Measurements from ENCODE around the gene FUT2.

FUT2 gene

DNA sequence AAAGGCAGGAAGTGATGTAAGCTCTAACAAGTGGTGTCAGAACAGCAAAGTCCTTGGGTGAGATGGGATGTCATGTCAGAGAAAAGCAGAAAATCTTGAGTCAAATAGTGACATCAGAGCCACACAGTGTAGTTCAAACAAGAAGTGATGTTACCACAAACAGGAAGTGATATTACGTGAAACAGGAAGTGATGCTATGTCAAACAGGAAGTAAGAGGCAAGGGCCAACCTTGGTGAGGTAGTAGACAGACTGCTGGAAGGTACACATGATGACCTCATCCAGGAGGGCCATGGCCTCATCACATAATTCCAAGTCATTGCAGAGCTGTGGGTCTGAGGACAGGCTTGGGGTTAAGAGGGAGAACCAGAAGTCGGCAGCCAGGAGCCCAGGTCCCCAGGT is 30.8 kb downstream of the FUT2 start:
- DNase-seq (ENCODE audit: low spot score), result no peak

DNA sequence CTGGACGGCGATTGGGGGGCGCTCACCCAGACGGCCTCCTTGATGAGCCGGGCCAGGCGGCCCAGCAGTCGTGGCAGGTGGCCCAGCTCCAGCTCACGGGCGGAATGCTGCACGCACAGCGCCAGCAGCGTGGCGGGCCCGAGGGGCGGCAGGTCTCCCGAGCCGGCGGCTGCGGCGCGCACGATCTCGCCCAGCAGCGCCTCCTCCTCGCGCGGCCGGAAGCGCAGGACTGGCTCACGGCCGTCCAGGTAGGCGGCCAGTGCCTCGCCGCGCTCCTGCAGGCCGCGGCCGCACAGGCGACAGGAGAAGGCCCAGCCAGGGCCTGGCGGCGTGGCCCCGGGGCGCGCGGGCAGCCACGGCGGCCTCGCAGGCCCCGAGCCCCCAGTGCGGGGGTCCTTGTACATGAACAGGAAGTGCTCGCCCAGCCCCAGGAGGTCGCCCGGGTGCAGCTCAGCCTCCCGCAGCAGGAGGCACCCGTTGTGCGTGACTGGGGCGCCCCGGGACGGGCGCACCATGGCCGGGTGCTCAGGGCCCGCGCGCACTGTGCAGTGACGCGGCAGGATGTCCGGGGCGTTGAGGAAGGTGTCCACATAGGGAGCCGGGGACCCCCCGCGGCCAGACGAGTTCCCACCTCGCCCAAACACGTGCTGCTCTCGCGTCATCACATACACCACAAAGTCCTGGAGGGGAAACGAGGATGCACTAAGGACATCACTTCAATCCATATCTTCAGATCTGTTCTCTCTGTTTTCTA is 33.3 kb downstream of the FUT2 start:
- DNase-seq (ENCODE audit: low spot score), result no peak

DNA sequence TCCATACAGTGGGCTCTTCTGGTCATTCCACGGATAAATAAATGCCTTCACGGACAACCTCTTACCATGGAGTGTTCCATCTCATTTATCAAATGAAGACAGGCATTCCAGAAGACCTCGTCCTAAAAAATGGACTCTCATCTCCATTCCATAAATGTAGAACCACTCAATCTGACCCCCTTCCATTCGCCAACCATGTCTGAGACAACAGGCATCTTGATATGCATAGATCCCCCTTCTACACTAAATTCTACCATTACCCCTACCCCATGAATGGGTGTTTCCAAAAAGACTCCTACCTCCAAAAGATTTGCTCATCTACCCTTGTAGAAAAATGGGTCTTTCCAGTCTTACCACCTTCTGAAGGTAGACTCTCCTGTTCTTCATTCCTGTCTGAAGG is 35.7 kb downstream of the FUT2 start:
- DNase-seq (ENCODE audit: low spot score), result no peak

DNA sequence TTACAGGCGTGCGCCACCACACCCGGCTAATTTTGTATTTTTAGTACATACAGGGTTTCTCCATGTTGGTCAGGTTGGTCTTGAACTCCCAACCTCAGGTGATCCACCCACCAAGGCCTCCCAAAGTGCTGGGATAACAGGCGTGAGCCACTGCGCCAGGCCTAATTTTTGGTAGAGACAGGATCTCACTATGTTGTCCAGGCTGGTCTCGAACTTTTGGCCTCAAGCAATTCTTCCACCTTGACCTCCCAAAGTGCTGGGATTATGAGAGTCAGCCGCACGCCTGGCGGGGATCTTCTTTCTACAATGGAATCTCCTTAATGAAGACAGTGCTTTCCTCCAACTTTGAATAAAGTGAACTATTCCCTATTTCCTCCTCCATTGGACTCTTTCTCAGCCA is 38.9 kb downstream of the FUT2 start:
- no peak for DNase-seq (ENCODE audit: low spot score)

DNA sequence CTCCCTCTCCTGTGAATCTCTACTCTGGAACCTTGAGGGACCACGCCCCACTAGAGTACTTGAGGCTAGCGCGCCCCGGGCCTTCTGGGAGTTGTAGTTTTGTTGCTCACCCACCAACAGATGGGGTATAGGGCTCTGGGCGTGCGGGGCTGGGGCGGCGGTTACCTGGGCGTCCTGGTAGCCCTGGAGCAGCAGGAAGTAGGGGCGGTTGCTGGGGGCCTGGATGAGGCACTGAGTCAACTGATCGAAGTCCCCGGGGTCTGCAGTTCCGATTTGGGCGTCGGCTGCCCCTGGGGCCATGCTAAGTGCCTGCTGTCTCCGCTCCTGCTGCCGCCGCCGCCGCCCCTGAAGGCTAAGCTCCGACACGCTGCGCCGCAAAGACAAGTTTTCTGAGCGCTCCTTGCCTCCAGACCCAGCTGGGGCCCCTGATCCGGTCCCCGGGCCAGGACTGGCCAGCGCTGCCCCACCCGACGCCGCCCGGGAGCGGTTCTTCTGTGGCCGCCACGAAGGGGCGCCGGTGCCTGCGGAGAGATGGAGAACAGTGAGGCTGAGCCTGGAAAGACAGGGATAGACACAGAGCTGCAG is 39.4 kb downstream of the FUT2 start:
- no peak for DNase-seq (ENCODE audit: low spot score)

DNA sequence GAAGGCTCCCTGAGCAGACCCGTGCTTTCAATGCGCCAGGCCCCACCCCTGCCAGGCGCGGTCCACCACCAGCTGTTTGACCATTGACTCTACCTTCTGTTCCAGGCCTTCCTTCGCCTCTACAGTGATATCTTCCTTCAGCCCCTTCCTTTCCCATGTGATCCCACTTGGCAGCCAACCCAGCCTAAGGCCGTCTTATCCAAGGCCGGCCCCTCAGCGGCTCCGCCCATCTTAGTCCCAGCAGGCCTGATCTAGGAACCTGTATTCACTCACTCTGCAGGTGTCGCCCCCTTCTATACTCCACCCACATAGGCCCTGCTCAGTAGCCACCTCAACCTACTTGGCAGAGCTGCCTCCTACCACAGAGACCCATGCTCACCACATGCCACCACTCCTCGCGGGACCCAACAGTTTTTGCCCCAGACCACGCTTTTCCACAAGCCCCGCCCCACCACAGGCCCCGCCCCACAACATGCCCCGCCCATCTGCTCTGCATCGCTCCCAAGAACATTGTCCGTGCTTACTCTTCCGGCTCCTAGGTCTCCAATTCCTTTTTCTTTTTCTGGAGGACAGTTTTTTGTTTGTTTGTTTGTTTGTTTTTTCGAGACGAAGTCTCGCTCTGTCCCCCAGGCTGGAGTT is 41.7 kb downstream of the FUT2 start:
- DNase-seq (ENCODE audit: low spot score), result no peak

DNA sequence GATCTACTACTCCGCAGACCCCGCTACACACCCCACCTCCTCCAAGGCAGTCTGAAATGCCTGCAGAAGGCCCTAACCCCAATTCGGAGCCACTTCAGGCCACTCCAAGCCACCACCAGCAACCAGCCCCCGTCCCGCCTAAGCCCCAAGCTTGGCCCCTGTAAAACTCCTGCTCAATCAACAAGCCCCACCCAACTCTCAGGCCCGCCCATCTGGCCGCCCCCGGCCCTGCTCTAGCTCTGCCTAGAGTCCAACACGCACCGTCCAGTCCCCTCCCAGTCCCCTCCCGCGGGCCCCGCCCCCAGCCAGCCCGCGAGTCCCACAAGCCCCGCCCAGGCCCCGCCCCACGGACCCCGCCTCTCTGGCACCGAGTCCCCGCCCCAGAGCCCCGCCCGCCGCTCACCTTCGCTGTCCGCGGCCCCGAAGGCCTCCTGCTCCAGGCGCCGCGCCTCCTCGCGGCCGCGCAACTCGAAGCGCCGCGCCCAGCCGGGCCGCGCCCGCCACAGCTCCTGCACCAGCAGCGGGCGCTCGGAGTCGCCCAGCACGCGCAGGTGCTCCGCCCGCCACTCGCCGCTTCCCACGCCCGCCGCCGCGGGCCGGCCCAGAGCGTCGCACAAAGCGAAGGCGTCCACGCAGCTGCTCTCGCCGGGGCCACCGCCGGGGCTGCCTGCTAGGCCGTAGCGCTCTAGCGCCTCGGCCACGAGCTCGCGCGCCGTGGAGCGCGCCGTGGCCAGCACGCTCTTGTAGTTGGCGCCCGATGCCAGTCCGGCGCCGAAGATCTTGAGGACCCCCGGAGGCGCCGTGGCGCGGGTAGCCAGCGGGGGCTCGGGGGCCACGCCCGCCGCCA is 43.0 kb downstream of the FUT2 start:
- DNase-seq (ENCODE audit: low spot score), result peak; percentile 73

DNA sequence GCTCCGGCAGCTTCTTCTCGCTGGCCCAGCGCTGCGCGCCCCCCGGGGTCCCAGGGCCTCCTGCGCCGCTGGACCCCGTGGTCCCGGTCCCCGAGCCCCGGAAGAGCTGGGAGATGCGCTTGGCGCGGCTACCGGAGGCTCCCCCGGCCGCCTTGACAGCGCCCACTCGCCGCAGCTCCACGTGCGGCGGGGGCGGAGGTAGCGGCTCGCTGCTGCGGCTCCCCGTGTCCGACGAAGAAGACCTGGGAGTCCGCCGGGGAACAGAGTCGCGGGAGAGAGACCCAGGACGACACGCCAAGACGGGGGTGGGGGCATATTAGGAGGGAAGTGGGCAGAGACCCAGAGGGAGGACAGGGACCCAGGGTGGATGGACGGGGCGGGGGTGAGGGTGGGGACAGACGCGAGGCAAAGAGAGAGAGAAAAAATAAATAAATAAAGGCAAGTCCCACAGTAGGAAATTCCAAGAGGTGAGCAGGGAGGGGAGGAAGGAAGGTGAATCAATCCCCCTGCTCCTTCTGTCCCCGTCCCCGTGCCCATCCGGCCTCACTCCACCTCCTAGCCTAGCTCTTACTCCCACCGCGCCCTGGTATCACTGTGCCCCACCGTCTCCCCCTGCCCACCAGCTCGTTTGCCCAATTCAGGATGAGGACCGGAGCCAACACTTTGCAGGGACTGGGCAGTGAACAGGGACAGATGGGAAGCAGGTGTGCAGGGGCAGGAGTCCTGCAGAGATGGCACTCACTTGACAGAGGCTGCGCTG is 43.8 kb downstream of the FUT2 start:
- DNase-seq (ENCODE audit: low spot score), result no peak

DNA sequence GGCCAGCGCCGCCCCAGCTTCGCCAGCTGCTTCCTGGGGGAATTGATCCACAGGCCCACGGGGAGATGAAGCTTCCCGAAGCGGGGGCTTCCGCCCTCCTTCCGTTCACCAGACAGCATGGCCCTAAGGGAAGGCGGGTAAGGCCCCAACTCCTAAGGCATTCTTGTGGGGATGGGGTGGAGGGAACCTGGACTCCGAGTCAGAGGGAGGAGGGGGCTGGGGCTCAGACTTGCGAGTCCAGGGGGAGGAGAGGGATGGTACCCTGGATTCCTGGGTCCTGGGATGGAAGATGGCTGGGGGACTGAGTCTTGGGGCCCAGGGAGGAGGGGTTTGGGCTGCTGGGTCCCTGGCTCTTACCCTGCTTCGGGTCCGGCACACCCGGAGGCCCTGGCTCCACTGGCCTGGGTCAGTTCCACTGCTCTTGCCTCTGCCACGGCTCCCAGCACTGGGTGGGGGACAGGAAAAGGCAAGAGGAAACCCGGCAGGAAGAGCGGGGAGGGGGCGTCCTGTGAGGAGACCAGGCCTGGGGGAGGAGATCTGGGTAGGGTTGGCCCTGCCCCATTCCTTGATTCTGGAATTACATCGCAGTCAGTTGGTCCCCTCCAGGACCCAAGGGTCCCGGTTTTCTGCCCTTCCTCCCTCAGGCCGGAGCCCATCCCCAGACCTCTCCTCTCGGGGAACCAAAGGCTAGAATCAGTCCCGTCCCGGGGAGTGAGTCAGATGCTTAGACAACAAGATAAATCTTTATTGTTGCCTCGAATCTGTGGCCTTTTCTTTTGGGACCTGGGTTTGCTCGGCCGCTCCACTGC is 44.6 kb downstream of the FUT2 start, which contains the start of gene RASIP1:
RASIP1 (minus strand) TSS at position 447 of the 809 bp plus-strand sequence; CDS start at position 119, 328 bp downstream.
- no peak for DNase-seq (ENCODE audit: low spot score)

DNA sequence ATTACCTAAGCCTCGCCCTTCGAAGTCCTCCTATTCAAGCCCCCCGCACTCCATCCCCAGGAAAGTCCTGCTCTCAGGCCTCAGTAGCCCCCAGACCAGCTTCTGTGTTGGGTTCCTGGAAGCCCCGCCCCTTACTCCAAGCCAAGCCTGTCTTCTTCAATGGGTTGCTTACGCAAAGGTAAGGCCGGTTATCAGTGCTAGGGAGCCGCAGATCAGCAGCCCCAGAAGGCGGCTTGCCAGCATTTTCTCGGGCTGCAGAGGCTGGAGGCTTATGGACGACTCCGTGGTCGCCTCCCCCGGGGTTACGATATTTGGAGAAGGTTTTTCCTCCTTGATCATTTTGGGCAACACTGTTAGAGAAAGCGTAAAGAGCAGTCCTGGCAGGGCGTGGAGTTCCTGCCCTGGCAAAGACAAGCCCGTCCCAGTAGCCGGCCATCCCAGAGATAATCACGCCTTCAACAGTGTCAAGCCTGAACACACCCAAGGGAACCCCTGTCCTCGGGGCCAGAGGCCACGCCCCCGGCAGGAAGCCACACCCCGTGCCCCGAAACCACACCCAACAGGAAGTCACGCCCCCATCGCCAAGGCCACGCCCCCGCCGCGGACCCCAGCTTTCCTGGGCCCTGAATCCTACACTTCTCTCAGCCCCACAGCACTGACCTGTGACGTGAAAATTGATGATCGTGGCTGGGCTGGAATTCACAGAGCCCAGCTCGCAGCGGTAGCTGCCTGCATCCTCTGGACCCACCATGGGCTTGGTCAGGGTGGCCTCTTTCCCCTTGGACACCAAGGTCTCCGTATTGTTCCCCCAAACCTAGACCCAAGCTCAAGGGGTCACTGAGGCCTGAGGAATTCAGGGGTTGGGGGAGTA is 45.6 kb downstream of the FUT2 start:
- DNase-seq (ENCODE audit: low spot score), result no peak

DNA sequence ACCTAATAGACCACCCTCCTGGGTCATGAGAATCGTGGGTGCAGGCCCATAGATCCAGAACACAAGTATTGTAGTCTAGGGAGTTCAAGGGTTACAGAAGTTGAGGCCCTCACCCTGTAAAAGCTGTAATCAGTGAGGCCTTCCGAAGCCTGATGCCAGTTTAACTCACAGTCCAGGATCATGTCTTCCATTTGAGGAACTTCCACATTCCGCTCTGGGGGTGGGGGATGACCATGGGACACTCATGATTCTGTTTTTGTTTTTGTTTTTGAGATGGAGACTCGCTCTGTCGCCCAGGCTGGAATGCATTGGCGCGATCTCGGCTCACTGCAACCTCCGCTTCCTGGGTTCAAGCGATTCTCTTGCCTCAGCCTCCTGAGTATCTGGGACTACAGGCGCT is 46.3 kb downstream of the FUT2 start:
- DNase-seq (ENCODE audit: low spot score), result no peak

DNA sequence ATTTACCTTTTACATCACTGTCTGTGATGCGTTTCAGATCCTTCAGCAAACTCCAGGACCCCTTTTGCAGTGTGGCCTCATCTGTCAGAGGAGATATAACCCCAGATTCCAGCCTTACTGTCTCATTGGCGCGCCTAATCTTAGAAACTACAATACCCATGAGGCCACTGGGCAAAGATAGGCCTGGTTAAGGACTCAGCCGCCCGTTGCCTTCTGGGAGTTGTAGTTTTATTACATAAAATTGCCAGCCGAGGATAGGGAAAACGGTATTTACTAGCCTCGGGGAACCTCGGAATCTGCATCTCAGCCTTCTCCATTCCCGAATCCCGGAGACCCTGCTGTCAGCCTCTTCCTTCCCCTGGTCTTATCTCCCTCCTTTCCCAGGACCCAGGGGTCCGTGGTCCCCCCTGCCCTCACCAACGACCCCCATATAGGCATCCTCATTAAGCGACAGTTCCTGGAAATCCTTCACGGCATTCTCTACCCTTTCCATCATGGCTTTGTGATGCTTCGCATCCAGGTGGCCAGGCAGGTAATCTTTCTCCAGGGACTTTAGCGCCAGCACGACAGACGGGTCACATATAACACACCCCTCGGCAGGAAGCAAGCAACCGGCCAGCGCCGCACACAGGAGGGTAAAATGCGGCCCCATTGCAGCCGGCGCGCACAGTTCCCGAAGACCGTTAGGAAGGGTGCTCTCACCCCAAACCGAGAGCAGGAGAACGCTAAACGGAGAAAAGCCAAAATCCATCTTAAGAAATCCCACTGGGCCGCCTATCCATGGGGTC is 49.6 kb downstream of the FUT2 start:
- peak; percentile 89 for DNase-seq (ENCODE audit: low spot score)

DNA sequence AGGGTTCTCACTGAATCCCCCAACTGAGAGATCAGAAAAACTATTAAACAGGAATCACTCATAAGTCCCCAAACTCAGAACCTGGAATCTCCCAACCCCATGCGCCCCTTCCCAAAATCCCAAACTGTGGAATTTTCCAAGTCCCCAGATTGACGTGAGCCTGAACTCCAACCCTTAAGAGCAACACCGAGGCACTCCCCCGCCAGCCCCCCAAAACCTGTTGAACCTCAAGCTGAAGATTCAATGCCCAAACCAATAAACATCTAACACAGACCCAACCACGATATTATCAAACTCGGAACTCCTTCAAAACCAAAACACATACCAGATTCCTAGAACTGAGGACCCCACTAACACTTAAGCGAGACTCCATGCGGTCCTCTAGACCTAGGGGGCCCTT is 50.3 kb downstream of the FUT2 start:
- DNase-seq (ENCODE audit: low spot score), result no peak

DNA sequence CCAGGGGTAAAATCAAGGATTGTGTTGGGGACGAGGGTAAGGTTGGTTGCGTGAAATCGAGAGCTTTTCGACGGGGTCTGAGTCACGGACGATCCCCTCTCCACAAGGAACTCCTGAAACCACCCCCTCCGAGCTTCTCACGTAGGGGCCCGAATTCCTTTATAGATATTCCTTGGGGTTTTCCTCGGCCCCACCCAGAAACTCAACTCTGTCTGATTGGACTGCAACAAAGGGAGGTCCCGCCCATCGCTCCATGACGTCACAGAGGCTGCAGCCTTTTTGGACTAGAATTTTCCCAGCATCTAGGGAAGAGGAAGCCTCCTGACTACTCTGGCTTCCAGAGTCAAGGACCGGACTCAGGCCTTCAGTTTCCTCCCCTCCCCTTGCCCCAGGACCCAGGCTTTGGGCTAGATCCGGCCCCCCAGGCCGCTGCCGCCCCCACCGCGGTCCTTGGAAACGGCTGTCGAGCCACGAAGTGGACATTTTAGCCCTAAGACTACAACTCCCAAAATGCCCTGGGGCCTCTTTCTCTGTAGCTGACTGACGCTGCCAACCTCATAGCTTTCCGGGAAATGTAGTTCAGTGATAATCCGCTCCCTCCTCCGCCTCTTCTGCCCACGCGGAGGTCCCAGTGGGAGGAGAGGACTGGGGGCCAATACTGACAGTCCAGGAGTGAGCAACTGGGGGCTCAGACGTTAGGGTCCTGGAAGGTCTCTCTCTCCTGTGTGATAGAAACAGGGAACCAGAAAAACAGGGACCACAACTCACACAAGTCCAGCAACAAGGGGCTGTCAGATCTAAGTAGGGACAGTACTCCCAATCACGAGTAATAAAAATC is 51.2 kb downstream of the FUT2 start, which contains the start of gene IZUMO1:
IZUMO1 (minus strand) TSS at position 172 of the 838 bp plus-strand sequence. CDS start 1,050 bp downstream, outside the sequence.
- DNase-seq (ENCODE audit: low spot score), result peak; percentile 83

DNA sequence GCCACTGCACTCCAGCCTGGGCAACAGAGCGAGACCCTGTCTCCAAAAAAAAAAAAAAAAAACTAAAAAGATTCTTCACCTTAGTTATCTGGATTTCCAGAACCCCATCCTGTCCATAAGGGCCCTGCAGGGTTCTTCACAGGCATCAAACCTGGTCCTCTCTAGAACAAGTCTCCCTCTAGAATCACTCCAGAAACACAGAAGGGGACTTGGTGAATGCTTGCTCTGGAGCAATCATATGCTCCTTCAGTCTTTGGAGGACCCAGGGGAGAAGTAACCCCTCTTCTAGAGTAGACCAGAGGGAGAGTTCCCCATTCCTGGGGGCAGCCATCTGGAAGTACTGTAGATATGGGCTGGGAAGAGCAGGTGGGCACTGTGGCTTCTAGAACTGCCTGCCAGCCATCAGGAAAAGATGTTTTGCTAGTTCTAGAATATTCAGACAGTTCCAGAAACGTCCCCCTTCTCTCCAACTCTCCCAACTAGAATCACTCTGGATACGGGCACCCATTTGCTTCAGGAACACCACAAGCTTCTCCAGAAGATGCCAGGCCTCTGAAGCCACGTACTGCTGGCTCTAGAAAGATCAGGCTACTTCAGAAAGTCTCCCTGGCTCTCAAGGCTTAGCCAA is 53.9 kb downstream of the FUT2 start:
- DNase-seq (ENCODE audit: low spot score), result no peak

DNA sequence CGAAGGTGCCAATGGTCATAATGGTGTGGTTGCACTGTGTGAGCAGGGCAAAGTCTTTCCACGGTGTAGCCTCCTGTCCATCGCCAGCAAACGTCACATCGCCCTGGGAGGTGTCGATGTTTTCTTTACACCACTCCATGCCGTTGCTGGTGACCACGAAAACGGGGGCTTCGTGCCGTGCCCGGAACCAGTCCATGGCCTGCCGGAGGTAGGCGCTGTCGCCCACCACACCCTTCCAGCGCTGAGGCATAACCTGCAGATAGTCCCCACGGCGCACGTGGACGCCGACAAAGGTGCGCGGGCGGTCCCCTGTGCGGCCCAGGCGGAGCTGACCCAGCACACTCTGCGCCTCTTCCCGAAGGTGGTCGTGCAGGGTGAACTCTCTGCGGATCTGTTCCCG is 54.6 kb downstream of the FUT2 start:
- DNase-seq (ENCODE audit: low spot score), result no peak

DNA sequence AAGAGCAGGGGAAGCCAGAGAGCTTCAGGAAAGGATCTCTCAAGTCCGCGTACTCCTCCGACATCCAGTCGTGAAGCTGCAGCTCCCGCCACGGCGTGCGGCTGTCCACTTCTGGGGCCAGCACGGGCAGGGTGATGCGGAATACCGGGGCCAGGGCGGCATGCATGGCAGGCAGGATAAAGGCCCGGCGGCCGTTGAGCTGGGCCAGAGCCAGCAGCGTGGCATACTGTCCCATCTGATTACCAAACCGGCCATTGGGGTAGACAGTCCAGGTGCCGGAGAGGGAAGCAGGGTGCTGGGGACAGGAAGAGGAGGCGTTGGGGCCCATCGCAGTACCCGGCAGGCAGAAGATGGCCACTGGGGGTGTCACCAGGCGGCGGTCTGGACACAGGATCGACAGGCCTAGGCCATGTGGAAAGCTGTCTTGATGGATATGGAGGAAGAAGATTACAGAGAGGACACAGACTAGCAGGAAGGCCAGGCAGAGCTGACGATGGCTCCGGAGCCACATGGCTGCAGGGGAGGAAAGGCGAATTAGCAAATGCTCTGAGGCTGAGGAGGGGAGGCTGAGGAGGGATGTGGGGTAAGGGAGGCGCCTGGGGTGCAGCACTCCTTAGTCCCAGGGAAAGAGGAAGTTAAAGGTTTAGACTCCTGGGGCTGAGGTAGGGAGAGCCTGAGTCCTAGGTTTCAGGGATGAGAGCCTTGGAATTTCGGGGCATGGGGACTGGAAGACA is 55.2 kb downstream of the FUT2 start:
- DNase-seq (ENCODE audit: low spot score), result no peak

Measured in Ammon's horn (tissue), 1 donor.